Activated CD4-positive, alpha-beta T cell treated with anti-CD3 and anti-CD28 coated beads, Interleukin-10, Interleukin-2, amounts not matched to agents 100 ng/mL and 50 ng/mL, durations not matched to agents 16 hours and 8 hours (primary cell): Measurements from ENCODE around the gene COL8A1.

Source experiments
- DNase-seq: peaks from one replicate; pipeline ENCODE4 v3.0.0-alpha.2; 2020

Gene COL8A1

GRCh38 chr3:99640214-99640851 is 1.9 kb downstream of the COL8A1 start:
- DNase-seq, result no peak

GRCh38 chr3:99641480-99641879 is 3.1 kb downstream of the COL8A1 start:
- DNase-seq, result no peak

- no peak for DNase-seq
Measured at GRCh38 chr3:99641982-99642381, 3.6 kb downstream of the COL8A1 start.

- no peak for DNase-seq
Measured at GRCh38 chr3:99644017-99644416, 5.6 kb downstream of the COL8A1 start.

- no peak for DNase-seq
Measured at GRCh38 chr3:99644746-99645145, 6.4 kb downstream of the COL8A1 start.

GRCh38 chr3:99645277-99646106 is 7.1 kb downstream of the COL8A1 start:
- peak; percentile 12 for DNase-seq

- DNase-seq, result no peak
Measured at GRCh38 chr3:99646107-99646435, 7.7 kb downstream of the COL8A1 start.

- DNase-seq, result no peak
Measured at GRCh38 chr3:99647081-99647480, 8.7 kb downstream of the COL8A1 start.

GRCh38 chr3:99648101-99648500 is 9.7 kb downstream of the COL8A1 start:
- DNase-seq, result no peak

- DNase-seq, result no peak
Measured at GRCh38 chr3:99648516-99648915, 10.1 kb downstream of the COL8A1 start.

- DNase-seq, result no peak
Measured at GRCh38 chr3:99651531-99651930, 13.1 kb downstream of the COL8A1 start.

- no peak for DNase-seq
Measured at GRCh38 chr3:99656624-99657023, 18.2 kb downstream of the COL8A1 start.

GRCh38 chr3:99658274-99658673 is 19.9 kb downstream of the COL8A1 start:
- DNase-seq, result no peak

- DNase-seq, result peak; percentile 9
Measured at GRCh38 chr3:99659032-99659431, 20.6 kb downstream of the COL8A1 start.

GRCh38 chr3:99659951-99660350 is 21.6 kb downstream of the COL8A1 start:
- no peak for DNase-seq

GRCh38 chr3:99662838-99663570 is 24.6 kb downstream of the COL8A1 start:
- no peak for DNase-seq

GRCh38 chr3:99663977-99664376 is 25.6 kb downstream of the COL8A1 start:
- DNase-seq, result no peak

GRCh38 chr3:99665017-99665416 is 26.6 kb downstream of the COL8A1 start:
- DNase-seq, result no peak

- no peak for DNase-seq
Measured at GRCh38 chr3:99666201-99666600, 27.8 kb downstream of the COL8A1 start.

- DNase-seq, result no peak
Measured at GRCh38 chr3:99668044-99668443, 29.6 kb downstream of the COL8A1 start.

- no peak for DNase-seq
Measured at GRCh38 chr3:99669879-99670555, 31.6 kb downstream of the COL8A1 start.

GRCh38 chr3:99670556-99670950 is 32.2 kb downstream of the COL8A1 start:
- no peak for DNase-seq

- no peak for DNase-seq
Measured at GRCh38 chr3:99674086-99674789, 35.8 kb downstream of the COL8A1 start.
